HG03469 (cell line): ENCODE results near the gene C10orf143.
"Not testable (repeated sequence)": the region's sequence is repeated elsewhere in the genome, so short reads cannot be mapped to it uniquely, and the experiment has no call there.

Experiments used
- ATAC-seq: cut with Tn5 transposase; IDR thresholded peaks from one replicate; pipeline ENCODE4 v1.9.1; 2021; ENCODE audit warnings: mild to moderate bottlenecking, moderate library complexity, moderate number of reproducible peaks; ENCODE audit not compliant: unreplicated experiment

C10orf143 gene

GRCh38 chr10:130112821-130113220 lies 2.2 kb upstream of the C10orf143 start:
- no peak for ATAC-seq

GRCh38 chr10:130111852-130112180 lies 1.2 kb upstream of the C10orf143 start:
- no peak for ATAC-seq

DNA sequence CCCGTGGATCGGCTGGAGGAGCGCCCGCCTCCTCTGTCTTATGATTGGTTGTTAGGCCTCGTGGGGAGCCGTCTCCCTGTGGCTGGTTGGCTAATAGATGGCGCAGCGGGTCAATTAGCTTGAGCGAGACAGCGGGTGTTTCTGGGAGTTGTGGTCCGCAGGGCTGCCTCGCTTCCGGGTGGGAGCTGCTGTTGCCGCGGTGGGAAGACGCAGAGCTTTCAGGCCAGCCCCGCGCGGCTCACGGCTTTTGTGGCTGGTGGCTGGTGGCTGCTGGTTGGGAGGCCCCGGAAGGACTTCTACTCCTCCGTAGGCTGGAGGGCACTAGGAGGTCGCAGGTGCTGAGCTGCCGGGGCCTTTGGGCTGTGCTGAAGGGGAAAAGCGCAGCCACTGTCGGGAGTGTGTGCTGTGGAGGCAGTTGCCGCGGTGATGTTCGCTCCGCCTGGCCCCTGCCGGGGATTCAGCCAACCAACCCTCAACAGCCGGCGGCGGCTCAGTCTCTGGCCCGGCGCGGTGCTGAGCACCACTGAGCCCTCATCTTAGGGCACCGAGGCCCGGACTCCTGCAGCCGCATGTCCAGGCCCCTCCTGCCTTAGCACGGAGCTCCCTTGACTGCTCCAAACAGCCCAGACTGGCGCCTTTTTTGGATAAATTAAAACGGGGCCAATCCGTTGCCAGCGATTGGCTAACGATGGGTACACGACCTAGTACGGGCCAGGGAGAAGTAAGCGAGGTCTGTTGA lies 652 bp upstream of the C10orf143 start:
- peak; percentile 74 for ATAC-seq

GRCh38 chr10:130109796-130110245 lies 809 bp downstream of the C10orf143 start:
- no peak for ATAC-seq

DNA sequence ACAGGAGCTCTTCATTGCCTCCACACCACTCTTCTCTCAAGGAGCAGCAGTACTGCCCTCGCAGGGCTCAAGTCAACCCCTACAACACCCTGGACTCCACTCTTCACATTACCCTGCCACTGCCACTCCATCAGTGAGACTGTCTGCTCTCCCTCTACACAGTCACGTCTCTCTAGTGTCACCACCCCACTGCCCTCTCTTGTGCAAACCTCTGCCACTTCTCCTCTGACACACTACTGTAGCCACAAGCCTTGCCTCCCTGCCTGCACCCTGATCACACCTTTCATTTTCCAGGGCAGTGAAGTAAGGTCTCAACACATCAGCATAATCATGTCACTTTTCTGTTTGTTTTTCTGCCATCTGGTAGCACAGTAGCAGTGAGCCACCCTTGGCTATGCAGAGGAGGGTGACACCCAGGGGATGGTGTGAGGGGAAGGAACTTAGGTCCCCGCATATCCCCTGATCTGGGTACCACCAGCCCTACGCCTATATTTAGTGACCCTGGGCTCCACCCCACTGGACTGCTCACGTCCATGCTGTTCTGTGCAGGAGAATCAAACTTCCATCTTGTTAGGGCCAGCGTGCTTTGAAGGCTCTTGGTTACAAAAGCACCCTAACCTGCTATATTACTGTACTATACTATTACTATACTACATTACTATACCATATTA lies 1.6 kb downstream of the C10orf143 start:
- ATAC-seq = no peak

GRCh38 chr10:130108146-130108545 lies 2.5 kb downstream of the C10orf143 start:
- ATAC-seq = not testable (repeated sequence)

GRCh38 chr10:130105724-130106123 lies 4.9 kb downstream of the C10orf143 start:
- ATAC-seq = no peak

- no peak for ATAC-seq
Measured at GRCh38 chr10:130099344-130099743, 11.3 kb downstream of the C10orf143 start.

DNA sequence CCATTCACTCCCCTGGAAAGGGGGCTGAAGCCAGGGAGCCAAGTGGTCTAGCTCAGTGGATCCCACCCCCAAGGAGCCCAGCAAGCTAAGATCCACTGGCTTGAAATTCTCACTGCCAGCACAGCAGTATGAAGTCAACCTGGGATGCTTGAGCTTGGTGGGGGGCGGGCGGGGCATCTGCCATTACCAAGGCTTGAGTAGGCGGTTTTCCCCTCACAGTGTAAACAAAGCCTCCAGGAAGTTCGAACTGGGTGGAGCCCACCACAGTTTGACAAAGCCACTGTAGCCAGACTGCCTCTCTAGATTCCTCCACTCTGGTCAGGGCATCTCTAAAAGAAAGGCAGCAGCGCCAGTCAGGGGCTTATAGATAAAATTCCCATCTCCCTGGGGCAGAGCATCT lies 20.1 kb downstream of the C10orf143 start:
- not testable (repeated sequence) for ATAC-seq

DNA sequence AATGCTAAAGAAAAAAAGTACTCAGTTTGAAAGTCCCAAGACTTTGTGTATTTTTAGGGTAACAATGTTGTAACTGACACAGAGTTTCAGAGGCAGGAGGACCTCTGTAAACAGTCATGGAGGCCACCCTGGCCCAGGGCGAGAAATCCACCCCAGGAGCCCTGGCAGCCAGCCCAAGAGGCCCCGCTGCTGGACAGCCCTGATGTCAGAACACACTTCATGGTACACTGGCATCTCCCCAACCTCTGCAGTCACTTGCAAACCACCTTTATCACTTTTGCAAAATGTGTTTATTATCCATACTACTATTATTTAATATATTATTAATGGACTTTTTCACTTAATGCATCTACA lies 30.2 kb downstream of the C10orf143 start:
- ATAC-seq = no peak

DNA sequence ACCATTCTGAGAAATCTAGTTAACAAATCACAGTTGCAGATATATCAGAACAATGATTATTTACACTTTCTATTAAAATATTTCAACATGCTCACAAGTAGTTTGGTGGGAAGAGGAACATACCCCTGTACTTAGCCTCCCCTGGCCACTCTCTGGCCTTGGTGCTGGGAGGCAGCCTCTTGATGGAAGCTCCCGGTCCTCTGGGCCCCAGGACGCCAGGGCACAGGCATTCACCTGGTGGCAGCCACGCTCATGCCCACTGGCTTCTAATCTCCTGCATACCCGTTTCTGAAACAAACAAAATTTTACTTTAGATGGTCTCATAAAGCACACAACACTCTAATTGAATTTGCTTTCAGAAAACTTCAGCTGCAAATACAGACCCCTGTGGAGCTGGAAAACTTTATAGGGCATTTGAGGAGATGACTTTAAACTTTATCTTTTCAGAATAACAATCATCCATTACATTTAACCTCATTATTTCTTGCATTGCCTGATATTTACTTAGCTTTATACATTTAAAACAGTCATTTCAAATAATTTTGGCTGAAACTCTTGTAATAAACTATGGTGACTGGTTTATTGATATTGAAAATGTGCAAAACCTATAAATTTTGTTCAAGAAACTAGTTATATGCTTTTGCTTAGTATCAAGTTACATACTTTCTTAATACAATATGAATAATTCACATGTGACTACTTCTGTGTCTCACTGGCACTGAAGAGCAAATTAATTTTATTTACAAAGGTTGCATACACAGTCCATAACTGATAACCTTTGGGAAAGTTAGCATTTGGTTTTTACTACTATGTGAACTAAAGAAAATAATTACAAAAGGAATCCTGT lies 30.8 kb downstream of the C10orf143 start:
- no peak for ATAC-seq

- ATAC-seq = no peak
Measured at GRCh38 chr10:130078120-130078519, 32.5 kb downstream of the C10orf143 start.

DNA sequence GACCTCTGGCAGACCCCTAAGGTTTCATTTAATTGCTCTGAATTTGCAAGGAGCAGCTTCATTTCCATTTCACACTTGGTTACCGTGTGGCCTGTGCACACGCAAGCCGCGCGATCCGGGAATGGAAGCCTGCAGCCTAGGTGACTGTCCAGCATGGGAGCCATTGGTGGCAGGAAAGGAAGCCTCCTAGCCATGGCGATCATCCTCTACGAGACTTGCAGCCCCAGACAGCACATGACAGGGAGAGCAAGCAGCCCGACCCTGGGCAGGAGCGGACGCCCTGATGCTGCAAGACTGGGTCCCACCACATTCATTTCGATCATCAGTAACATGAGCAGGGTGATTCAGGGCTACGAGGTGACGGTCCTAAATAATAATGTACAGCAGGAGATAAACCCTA lies 33.9 kb downstream of the C10orf143 start:
- ATAC-seq = no peak

GRCh38 chr10:130074639-130075038 lies 36.0 kb downstream of the C10orf143 start:
- no peak for ATAC-seq

GRCh38 chr10:130073912-130074311 lies 36.7 kb downstream of the C10orf143 start:
- no peak for ATAC-seq

DNA sequence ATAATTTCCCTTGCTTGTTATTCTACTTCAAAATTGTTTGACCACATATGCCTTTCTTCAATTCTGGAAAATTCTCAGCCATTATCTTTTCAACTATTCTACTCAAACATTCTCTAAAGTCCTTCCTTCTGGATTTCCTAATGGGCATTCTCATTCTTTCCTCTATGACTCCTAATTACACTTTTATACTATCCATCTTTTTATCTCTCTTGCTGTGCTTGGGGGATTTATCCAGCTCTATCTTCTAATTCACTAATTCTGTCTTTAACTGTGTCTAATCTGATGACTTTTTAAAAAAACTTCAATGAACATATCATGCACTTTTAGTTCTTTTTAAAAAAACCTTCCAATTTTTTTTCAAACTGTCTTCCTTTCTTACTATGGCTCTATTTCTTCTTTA lies 38.4 kb downstream of the C10orf143 start:
- no peak for ATAC-seq

DNA sequence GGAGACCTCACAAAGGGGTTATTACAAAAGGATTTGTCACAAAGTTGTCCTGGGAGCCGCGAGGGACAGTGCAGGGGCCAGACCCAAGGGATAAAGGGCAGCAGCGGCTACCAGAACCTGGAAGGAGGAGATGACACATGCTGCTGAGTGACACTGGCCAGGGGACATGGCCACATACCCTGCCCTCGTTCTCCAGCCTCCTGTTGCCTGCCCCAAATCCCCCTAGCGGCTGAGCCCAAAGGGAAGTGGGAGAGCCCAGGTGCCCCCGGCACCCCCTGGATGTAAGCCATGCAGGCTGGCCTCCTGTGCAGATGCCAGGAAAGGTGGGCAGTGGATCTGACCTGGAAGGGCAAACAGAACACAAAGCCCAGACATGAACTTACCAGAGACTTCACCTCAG lies 42.7 kb downstream of the C10orf143 start:
- no peak for ATAC-seq

- ATAC-seq = no peak
Measured at GRCh38 chr10:130066743-130067142, 43.9 kb downstream of the C10orf143 start.

DNA sequence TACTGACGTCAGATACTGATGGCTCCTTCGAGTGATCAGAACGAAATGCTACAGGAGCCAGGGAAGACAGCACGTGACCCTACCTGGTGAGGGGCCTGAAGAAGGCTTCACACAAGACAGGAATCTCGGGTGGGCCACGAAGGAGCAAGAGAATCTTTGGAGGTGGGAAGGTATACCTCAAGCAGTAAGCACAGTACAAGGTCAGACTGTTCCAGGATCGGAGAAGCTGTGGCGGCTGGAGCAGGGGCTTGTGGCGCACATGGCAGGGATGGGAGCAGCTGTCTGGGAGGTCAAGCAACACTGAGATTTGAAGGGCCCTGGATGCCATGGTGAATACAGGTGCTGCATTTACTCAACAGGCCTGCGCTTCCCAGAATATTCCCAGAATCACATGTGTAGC lies 45.4 kb downstream of the C10orf143 start:
- no peak for ATAC-seq

DNA sequence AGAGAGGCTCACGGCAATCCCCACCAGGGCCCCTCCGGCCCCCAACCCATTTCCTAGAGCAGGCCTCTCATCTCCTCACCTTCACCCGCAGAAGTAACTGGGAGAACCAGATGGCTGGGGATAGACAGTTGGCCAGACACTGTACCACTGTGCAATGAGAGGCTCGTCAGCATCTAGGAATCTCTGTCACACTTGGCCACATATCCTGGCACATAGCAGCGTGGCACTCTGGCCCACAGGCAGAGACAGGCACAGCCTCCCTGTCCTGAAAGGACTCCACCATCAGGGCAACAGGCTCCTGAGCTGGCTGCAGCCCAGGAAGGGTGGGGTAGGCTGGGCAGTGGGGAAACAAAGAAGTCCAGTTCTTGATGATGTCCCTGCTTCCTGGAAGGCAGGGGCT lies 45.8 kb downstream of the C10orf143 start:
- ATAC-seq = no peak

- no peak for ATAC-seq
Measured at GRCh38 chr10:130062976-130063375, 47.7 kb downstream of the C10orf143 start.

GRCh38 chr10:130062201-130062600 lies 48.4 kb downstream of the C10orf143 start:
- no peak for ATAC-seq
